Neuron (in vitro differentiated cells): ENCODE results near the gene ACVR1C.

ENCODE experiments used
- H2AFZ ChIP-seq: one replicate; pipeline ENCODE4 v1.6.1; 2013; ENCODE audit warnings: low read depth, mild to moderate bottlenecking, inconsistent platforms, low read length, moderate library complexity
- H3K27me3 ChIP-seq: one replicate; pipeline ENCODE4 v1.6.1; 2013; ENCODE audit warnings: low read length; ENCODE audit not compliant: insufficient read depth
- H3K36me3 ChIP-seq: one replicate; pipeline ENCODE4 v1.6.1; 2013; ENCODE audit warnings: low read length; ENCODE audit not compliant: insufficient read depth
- H3K4me1 ChIP-seq: one replicate; pipeline ENCODE4 v1.6.1; 2013; ENCODE audit warnings: low read length; ENCODE audit not compliant: insufficient read depth
- H3K4me3 ChIP-seq: 2 replicates; pipeline ENCODE4 v1.5.1; 2013; ENCODE audit warnings: mild to moderate bottlenecking, low read length, moderate library complexity
- H3K9me3 ChIP-seq: one replicate; pipeline ENCODE4 v1.6.1; 2013; ENCODE audit warnings: low read length

ACVR1C gene

DNA sequence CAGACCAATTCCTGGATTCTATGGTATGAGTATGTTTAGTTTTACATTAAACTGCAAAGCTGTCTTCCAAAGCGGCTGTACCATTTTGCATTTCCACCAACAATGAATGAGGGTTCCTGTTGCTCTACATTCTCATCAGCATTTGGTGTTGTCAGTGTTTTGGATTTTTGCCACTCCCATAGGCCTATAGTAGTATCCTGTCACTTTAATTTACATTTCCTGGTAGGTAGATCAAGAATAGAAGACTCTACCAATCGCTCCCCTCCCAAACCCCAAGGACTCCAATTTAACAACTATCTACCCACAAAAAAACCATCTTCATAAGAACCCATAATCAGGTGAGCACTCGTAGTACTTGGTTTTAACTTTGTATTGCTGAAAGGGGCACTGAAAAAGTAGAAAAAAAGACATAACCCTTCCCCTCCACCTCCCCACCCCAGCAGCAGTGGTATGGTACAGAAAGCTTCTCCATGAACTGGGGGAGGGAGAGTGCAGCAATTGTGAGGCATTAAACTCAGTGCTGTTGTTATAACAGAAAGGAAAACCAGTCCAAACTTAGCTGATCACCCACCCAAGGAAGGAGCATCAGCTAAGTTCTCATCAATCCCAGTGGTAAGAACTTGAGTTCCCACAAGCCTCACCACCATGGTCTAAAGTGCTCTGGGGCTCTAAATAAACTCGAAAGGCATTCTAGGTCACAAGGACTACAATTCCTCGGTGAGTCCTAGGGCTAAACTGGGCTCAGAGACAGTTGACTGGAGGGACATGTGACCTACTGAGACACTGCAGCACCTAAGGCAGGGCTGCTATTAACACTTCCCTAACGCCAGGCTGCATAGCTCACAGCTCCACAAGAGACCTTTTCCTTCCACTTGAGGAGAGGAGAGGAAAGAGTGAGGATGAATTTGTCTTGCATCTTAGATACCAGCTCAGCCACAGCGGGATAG is 149.3 kb downstream of the ACVR1C start:
- H3K27me3 ChIP-seq = no peaks in the 10 kb centered on the region

GRCh38 chr2:157477919-157478318 is 150.7 kb downstream of the ACVR1C start:
- Histone ChIP-seq H3K4me1 (no peaks in the 10 kb centered on the region), H3K4me3 (no peak overlapping the region), H3K36me3 (no peaks in the 10 kb centered on the region), H3K27me3 (no peaks in the 10 kb centered on the region), H2AFZ (no peak overlapping the region), H3K9me3 (no peaks in the 10 kb centered on the region)

More for the DNA sequence above, 149.3 kb downstream of the ACVR1C start:
- no peak overlapping the region for H2AFZ ChIP-seq
- no peak overlapping the region for H3K4me3 ChIP-seq
- H3K4me1 ChIP-seq = no peaks in the 10 kb centered on the region
- no peaks in the 10 kb centered on the region for H3K36me3 ChIP-seq
- H3K9me3 ChIP-seq = no peaks in the 10 kb centered on the region

DNA sequence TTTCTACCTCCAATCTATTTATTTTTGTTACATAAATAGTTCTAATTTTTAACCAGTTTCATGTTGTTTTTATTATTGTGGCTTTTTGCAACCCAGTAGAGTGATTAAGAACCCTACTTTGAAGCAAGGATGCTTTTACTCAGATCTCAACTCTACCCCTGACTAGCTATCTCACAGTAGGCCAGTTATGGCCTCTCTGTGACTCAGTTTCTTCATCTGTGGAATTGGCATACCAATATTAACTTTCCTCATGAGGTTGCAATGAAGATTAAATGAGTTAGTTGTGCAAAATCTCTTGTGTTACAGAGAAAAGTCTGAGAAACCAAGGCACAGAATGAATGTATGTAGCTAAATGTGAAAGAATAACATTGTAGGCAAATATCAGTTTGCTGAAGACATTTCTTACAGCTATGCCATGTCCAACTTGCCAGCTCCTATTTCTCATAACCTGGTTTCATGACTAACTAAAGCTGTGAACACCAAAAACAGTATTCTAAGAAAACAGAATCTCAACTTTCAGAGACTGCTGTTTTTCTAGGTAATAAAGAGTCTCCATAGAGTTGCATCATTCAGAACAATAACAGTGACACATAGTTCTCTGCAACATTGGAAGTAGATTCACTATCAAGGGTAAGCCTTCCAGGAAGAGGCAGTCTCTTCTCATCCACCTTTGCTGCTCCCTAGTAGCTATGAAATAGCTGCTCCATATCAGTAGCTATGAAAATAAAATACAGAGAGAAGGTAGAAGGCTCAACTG is 151.5 kb downstream of the ACVR1C start:
- no peaks in the 10 kb centered on the region for H3K27me3 ChIP-seq
- no peak overlapping the region for H2AFZ ChIP-seq

More for the DNA sequence above, 151.5 kb downstream of the ACVR1C start:
- Histone ChIP-seq H3K9me3 (no peaks in the 10 kb centered on the region), H3K4me3 (no peak overlapping the region), H3K4me1 (no peaks in the 10 kb centered on the region), H3K36me3 (no peaks in the 10 kb centered on the region)
